LHCN-M2 (cell line): ENCODE results near the gene MAP7. TPM values are rescaled to one million over a fixed set of nuclear protein-coding genes. Genes with fewer than 3 reads are reported as not detected.
A peak's percentile ranks its signal among the peaks of the same experiment; 100 is the strongest.
"Not testable (repeated sequence)": the region's sequence is repeated elsewhere in the genome, so short reads cannot be mapped to it uniquely, and the experiment has no call there.

Experiments
- DNase-seq: peaks from one replicate; pipeline ENCODE4 v3.0.0-alpha.2; 2012; ENCODE audit warnings: low read depth
- total RNA-seq: library from RNA; depleted of rRNA; stranded (reverse); fragments of >200 nt; gene quantifications from 2 replicates; pipeline ENCODE4 v1.2.3, GENCODE V29; 2014

MAP7 gene
- total RNA-seq, 1 experiment from 2014 or later: 0.06 TPM

GRCh38 chr6:136424901-136425300 is 125.3 kb downstream of the MAP7 start:
- DNase-seq: no peak

GRCh38 chr6:136424450-136424849 is 125.8 kb downstream of the MAP7 start:
- no peak for DNase-seq

DNA sequence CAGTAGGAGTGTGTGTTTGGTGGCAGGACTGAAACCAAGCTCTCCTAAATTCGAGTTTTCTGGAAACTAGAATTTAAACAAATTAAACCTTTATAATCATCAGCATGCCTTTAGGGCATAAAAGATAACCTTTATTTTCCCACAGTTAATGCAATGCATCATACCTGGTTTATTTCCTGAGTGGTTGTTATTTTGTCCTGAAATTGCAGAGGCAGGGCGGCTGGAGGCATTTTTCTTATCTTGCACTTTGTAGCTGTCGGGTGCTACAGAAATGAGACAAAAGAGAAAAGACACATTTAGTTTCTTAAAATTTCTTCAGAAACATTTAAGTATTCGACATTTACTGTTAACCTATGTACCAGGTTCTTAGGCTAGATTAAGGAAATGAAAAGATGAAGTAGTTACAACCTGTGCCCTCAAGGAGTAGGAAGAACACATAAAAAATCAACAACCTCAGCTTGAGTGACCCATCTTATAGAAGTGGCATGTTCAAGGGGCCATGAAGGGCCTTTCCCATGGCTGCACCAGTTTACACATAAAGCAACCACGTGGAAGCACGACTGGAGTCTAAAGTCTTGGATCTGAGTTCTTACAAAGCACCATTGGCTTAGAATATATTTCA is 128.6 kb downstream of the MAP7 start:
- DNase-seq: no peak

- no peak for DNase-seq
These were observed 129.4 kb downstream of the MAP7 start for GRCh38 chr6:136420853-136421252.

DNA sequence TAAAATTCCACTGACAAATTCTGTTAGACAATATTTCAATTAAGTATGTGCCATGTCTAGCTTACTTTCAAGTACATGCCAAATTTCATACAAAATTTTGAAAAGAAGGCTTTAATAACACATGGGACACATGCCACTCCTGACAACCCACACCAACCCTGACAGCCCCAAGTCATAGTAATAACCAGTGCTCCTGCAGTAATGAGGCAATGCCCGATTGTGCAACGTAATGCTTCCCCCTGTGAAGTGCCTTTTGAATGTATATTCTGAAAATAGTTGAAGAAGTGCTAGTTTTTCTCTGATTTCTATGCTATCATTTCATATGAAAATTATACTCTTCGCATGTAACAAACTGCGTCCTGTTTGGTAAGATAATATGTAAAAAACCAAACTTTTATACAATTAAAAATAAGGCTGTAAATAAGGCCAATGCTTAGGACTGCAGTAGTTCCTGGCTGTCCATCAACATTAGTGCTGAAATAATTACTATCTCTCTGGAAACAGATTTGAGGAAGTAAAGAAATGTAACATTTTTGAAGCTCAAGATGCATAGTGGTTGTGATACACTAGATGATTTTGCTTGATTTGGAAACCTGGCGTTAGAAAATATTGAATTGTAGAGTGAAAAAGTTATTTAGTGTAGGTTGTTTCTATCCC is 134.7 kb downstream of the MAP7 start:
- DNase-seq: peak; percentile 7

GRCh38 chr6:136412410-136412809 is 137.8 kb downstream of the MAP7 start:
- no peak for DNase-seq

DNA sequence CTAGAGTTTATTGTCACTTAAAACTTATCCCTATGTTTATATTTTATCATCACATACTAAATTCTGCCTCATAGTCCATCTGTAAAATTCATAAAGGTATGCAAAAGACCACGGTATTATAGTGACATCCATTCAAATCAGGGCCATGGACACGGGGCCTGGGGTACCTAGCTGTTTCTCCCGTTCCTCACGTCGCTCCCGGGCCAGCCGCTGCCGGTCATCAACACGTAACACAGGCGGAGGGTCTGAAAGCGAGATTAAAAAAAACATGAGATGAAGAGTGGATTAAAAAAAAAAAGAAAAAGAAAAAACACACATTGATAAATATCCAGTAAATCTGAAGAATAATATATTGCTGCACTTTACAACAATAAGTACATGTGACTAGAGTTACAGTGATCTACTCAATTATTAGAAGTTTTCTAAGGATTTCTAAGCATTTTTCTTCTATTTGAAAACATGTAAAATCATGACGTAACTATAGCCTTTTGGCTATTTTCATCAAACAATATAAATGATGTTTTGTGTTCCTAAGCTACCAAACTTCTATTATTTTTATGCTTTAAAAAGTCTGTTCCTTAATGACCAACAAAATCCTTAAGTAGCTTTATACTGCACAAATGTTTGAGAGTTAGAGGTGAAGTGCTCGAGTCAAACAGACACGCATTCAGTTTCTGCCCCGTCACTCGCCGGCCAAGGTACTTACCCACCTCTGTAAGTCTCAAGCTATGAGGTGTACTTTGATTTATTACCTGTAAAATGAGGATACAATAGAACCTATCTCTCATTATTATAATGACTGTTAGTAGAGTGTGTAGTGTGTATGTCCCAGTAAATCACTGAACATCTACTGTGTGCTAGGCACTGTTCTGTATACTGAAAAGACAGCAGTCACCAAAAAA is 138.5 kb downstream of the MAP7 start:
- no peak for DNase-seq

DNA sequence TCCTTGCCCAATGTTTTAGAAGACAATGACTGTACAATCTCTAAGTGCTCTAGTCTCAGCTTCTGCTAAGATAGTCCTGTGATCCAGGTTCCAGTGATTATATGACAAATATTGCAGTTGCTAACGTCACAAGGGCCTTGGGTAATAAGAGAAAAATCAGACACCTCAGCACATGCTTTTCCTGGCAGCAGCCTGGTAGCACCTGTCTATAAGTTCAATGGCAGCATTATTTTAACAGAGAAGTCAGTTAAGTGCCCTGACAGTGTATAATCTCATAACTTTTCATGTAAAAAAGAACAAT is 139.2 kb downstream of the MAP7 start:
- DNase-seq: no peak

DNA sequence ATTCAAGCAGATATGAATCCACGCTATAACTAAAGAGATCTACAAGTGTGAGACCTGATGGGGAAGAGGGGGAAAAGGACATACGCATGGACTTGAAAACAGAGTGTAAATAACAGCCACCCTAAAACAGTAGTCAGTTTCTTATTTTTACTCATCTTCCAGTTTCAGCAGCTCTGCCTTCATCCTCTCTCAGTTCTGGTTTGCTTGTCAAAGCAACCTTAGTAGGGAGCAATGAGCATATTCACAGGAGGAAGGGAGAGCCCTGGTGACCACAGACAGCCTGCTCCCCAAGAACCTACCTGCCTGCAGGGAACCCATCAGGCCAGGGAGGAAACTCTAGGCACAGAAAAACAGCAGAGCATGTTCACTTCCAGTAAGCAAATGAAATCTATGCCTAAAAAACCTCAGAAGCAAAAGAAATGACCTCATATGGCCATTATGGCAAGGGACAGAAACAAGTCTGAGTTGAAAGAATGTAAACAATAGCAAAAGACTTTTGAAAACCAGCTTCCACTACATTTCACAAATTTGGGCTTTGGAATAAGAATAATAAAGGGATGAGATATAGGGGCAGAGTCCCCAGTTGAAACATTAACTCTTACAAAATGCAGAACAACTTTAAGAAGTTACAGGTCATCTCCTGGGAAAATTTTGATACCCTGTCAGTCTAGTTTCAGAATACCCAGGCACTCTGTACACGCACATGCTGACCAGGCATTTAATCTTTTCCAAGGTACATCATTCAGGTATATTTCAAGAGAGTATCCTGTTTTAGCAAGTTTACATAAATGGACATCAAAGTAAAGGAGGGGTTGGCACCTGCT is 139.8 kb downstream of the MAP7 start:
- DNase-seq: no peak

- no peak for DNase-seq
These were observed 140.6 kb downstream of the MAP7 start for GRCh38 chr6:136409597-136409996.

DNA sequence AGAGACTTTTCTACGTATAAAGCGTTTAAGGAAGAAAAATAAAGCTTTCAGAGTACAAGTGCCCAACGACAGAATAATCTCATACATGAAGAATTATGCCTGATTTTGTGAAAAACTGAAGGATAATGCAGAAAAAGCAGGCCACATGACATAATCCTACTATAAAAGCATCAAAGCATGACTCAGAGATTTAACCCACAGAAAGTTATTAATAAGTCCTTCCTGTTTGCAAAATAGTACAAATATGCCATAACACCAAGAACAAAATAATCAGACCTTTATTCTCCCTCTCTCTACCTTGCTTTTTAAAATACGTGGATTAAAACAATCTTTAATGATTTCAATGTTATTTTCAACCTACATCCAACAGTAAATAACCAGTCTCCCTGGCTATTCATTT is 142.0 kb downstream of the MAP7 start:
- peak; percentile 56 for DNase-seq

- DNase-seq: no peak
These were observed 144.7 kb downstream of the MAP7 start for GRCh38 chr6:136405420-136406029.

GRCh38 chr6:136404627-136405419 is 145.4 kb downstream of the MAP7 start:
- DNase-seq: no peak

DNA sequence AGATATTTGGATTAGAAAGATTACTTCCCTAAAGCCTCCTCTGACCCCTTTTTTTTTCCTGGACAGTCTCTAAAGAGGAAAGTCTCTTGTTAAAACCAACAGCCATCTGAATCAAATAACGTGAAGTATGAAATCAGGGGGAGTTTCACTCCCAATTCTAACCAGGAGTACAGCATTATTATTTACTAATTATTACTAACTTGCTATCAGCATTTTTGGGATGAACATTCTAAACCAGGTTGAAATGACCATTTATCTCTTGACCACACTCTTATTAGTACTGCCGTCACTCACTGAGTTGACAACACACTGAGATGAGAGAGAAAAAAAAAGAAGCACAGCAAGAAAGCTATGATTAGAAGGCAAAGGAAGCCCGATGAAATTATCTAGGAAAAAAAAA is 146.2 kb downstream of the MAP7 start:
- DNase-seq: no peak

- DNase-seq: peak; percentile 96
These were observed 146.9 kb downstream of the MAP7 start for GRCh38 chr6:136403110-136403980.

GRCh38 chr6:136401749-136402148 is 148.5 kb downstream of the MAP7 start:
- peak; percentile 38 for DNase-seq

DNA sequence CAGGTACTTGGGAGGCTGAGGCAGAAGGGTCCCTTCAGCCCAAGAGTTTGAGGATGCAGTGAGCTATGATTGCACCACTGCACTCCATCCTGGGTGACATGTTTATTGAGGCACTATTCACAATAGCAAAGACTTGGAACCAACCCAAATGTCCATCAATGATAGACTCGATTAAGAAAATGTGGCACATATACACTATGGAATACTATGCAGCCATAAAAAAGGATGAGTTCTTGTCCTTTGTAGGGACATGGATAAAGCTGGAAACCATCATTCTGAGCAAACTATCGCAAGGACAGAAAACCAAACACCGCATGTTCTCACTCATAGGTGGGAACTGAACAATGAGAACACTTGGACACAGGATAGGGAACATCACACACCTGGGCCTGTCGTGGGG is 149.0 kb downstream of the MAP7 start:
- not testable (repeated sequence) for DNase-seq

DNA sequence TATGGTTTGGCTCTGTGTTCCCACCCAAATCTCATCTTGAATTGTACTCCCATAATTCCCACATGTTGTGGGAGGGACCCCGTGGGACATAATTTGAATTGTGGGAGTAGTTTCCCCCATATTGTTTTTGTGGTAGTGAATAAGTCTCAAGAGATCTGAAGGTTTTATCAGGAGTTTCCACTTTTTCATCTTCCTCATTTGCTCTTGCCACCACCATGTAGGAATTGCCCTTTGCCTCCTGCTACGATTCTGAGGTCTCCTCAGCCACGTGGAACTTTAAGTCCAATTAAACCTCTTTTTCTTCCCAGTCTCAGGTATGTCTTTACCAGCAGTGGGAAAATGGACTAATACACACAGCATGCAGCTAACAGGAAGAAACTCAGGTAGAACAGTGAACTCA is 151.8 kb downstream of the MAP7 start:
- no peak for DNase-seq

DNA sequence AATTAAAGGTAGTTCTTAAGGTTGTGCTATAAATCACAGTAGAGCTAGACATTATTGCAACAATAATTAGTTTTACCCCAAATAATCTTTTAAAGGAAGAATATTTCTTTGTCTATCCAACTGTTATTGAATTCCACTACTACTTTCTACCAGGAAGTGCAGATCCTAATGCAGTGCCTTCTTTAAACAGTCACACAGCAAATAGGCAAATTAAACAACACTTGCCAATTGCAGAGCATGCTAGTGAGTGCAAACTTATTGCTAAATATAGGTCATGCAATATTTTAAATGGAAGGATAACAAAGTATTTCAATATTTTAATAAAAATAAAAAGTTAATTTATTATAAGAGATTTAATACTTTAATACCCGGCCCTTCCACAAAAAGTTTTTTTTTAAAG is 153.3 kb downstream of the MAP7 start:
- no peak for DNase-seq

GRCh38 chr6:136390959-136391358 is 159.3 kb downstream of the MAP7 start:
- DNase-seq: not testable (repeated sequence)
